ENCODE measurements around the gene FAM120AOS. TPM values are rescaled to one million over a fixed set of nuclear protein-coding genes. Genes with fewer than 3 reads are reported as not detected.

Gene FAM120AOS
- total and polyA plus RNA-seq, 2 of the 8 experiments (the other 6 are each of a cell fraction or from before 2014, with no cell fraction given), result 29.6 to 37.6 TPM

DNA sequence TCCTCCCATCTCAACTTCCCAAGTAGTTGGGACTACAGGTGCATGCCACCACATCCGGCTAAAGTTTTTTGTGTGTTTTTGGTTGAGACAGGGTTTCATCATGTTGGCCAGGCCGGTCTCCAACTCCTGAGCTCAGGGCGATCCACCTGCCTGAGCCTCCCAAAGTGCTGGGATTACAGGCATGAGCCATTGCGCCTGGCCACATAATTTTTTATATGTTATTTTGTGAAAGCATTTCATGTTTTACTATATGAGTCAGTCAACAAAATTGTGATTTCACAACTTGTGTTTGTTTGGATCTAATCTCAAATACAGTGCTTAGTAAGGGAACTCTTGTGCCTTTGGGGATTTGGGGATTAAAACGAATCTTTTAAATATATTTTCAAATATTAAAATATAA, 20.0 kb upstream of the FAM120AOS start (continued):
- no peak for TF ChIP-seq CHD7 (IDR thresholded peaks at IDR 0.05; ENCODE audit: insufficient replicate concordance, low read length)
- no peak for TF ChIP-seq TAF1 (IDR thresholded peaks at IDR 0.05; ENCODE audit: low read depth, low read length)
- TF ChIP-seq EP300 (IDR thresholded peaks at IDR 0.05; ENCODE audit: borderline replicate concordance in 1 of 2, low read depth in 2 of 2, low read length in 2 of 2), result no peak
- TF ChIP-seq, protein P1, sequence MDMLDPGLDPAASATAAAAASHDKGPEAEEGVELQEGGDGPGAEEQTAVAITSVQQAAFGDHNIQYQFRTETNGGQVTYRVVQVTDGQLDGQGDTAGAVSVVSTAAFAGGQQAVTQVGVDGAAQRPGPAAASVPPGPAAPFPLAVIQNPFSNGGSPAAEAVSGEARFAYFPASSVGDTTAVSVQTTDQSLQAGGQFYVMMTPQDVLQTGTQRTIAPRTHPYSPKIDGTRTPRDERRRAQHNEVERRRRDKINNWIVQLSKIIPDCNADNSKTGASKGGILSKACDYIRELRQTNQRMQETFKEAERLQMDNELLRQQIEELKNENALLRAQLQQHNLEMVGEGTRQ (IDR thresholded peaks at IDR 0.05; ENCODE audit: low read length), result no peak
- TF ChIP-seq ZNF274 (IDR thresholded peaks at IDR 0.05; ENCODE audit: borderline replicate concordance, extremely low read depth, low read length), result no peak
- no peak for TF ChIP-seq RNF2 (IDR thresholded peaks at IDR 0.05; ENCODE audit: borderline replicate concordance, low read depth, low read length, missing control alignments, poor library complexity, severe bottlenecking)
- TF ChIP-seq RAD21 (IDR thresholded peaks at IDR 0.05 in 1 of 2, conservative IDR thresholded peaks at IDR 0.05 in 1 of 2; ENCODE audit: low read depth in 2 of 2, low read length in 2 of 2), result no peak
- TF ChIP-seq POLR2AphosphoS5 (IDR thresholded peaks at IDR 0.05; ENCODE audit: low read depth, low read length), result no peak
- TF ChIP-seq CHD1 (IDR thresholded peaks at IDR 0.05; ENCODE audit: low read depth, low read length), result no peak
- no peak for TF ChIP-seq SP4 (IDR thresholded peaks at IDR 0.05; ENCODE audit: low read length)
